ENCODE measurements around the gene SEMA3E. TPM values are rescaled to one million over a fixed set of nuclear protein-coding genes. Genes with fewer than 3 reads are reported as not detected.

The SEMA3E gene
- total and polyA plus RNA-seq, 8 donors = 0.23 to 2.0 (median 0.97) TPM

- no peak for ATAC-seq
- no peaks in the 10 kb centered on the region for H3K36me3 ChIP-seq
- TF ChIP-seq CTCF (IDR thresholded peaks at IDR 0.05) = no peak
- 53 to 63% methylated on average over 12 of the region's 12 CpGs for whole genome bisulfite sequencing, 2 donors
- H3K4me1 ChIP-seq = no peaks in the 10 kb centered on the region
- H3K27ac ChIP-seq = no peak overlapping the region
- intact Hi-C loops (cut with DNase I) = no loop called here
- FAIRE-seq = no peak
- no peak overlapping the region for H3K4me3 ChIP-seq
- no peaks in the 10 kb centered on the region for H3K27me3 ChIP-seq
- no peaks in the 10 kb centered on the region for H3K9me3 ChIP-seq
- DNase-seq = peak in 1 of 6 donors; percentile 20
These were observed 19.6 kb downstream of the SEMA3E start for GRCh38 chr7:83629117-83629880.

GRCh38 chr7:83617858-83618257 is 31.1 kb downstream of the SEMA3E start:
- no peak for TF ChIP-seq CTCF (IDR thresholded peaks at IDR 0.05)
- DNase-seq (no peak), FAIRE-seq (no peak), ATAC-seq (no peak)
- Histone ChIP-seq H3K27ac (no peak overlapping the region), H3K4me3 (no peak overlapping the region), H3K4me1 (no peaks in the 10 kb centered on the region), H3K36me3 (no peaks in the 10 kb centered on the region), H3K9me3 (no peaks in the 10 kb centered on the region), H3K27me3 (no peaks in the 10 kb centered on the region)
- intact Hi-C loops (cut with DNase I) = no loop called here

- intact Hi-C loops (cut with DNase I) = no loop called here
- no peak overlapping the region for H3K27ac ChIP-seq
- no peaks in the 10 kb centered on the region for H3K4me1 ChIP-seq
- DNase-seq (no peak), FAIRE-seq (no peak), ATAC-seq (no peak)
- 34 to 35% methylated on average over 3 of the region's 3 CpGs for WGBS, 2 donors
- no peak overlapping the region for H3K4me3 ChIP-seq
- H3K36me3 ChIP-seq = no peaks in the 10 kb centered on the region
- no peaks in the 10 kb centered on the region for H3K9me3 ChIP-seq
- TF ChIP-seq CTCF (IDR thresholded peaks at IDR 0.05) = no peak
- H3K27me3 ChIP-seq = no peaks in the 10 kb centered on the region
These were observed 34.8 kb downstream of the SEMA3E start for GRCh38 chr7:83614112-83614511.

GRCh38 chr7:83613232-83613631 is 35.7 kb downstream of the SEMA3E start:
- TF ChIP-seq CTCF (IDR thresholded peaks at IDR 0.05) = no peak
- ATAC-seq = no peak
- DNase-seq = no peak
- no peak overlapping the region for H3K27ac ChIP-seq
- H3K4me3 ChIP-seq = no peak overlapping the region
- no peaks in the 10 kb centered on the region for H3K36me3 ChIP-seq
- no peaks in the 10 kb centered on the region for H3K27me3 ChIP-seq
- H3K9me3 ChIP-seq = no peaks in the 10 kb centered on the region
- no peaks in the 10 kb centered on the region for H3K4me1 ChIP-seq
- intact Hi-C loops (cut with DNase I) = no loop called here
- no peak for FAIRE-seq

GRCh38 chr7:83611776-83612175 is 37.2 kb downstream of the SEMA3E start:
- Histone ChIP-seq H3K36me3 (no peaks in the 10 kb centered on the region), H3K4me3 (no peak overlapping the region), H3K27ac (no peak overlapping the region), H3K9me3 (no peaks in the 10 kb centered on the region), H3K4me1 (no peaks in the 10 kb centered on the region), H3K27me3 (no peaks in the 10 kb centered on the region)
- ATAC-seq (no peak), DNase-seq (no peak), FAIRE-seq (no peak)
- intact Hi-C loops (cut with DNase I) = no loop called here
- no peak for TF ChIP-seq CTCF (IDR thresholded peaks at IDR 0.05)
- WGBS, 2 donors = 92 to 100% methylated on average over 1 of the region's 1 CpG
